Head of caudate nucleus (tissue), 42 donors: ENCODE results near the gene RNF123.

ENCODE experiments used
- DNase-seq, 42 donors: peaks; one replicate each; pipeline versions ENCODE4 v3.0.0 to v3.0.0-alpha.2; 2020 to 2021; ENCODE audit warnings: mixed read lengths in 7 of 42
- intact Hi-C: fragments of 100-400 bp; cut with DNase I; formaldehyde crosslinking; loops from one replicate; pipeline ENCODE4 v1.15.0; 2022

Gene RNF123

DNA sequence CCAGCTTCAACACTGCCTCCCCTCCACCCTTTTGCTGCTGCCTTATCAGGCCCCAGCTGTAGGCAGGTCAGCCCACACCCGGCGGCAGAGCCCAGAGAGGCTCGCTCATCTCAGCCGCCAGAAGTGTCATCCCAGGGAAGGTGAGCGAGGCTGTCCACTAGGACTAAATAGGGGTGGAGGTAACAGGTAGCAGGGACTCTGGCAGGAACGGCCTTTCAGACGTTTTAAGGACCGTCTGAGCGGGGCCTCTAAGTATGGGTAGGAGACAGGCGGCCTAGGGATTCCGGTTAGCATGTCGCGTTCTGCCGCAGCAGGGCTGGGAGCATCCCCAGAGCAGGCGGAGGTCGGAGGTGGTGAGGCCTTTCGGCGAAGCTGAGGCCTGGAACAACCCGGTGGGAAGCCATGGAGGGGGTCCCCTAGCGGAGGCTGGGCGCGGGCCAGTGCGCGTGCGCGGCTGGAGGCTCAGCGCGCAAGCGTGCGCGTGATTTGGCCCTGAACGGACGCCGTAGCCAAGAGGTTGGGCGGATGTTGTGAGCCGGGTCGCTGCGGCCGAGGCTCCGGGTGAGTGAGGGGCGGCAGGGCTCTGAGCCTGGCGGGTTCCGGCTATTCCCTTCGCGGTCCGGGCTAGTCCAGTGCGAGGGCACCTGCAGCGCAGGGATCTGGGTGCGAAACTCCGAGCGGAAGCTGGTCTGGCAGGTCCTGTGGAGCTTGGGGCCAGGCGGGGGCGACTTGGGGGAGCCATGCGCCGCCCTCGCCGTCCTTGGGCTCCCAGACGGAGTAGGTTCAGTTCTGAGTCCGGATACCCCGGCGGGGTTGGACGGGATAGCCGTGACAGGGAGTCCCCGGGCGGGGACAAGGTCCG, at the start of gene RNF123, which contains the start of gene MST1:
Gene RNF123, plus strand, starts transcription at position 512 of the 862 bp plus-strand sequence. CDS start 1,609 bp downstream, outside the sequence.
Gene MST1, minus strand, starts transcription at position 429 of the 862 bp plus-strand sequence. CDS start 783 bp downstream, outside the sequence.
- intact Hi-C loops: no loop called here
- peak; percentile 45 to 95 (median 85) for DNase-seq

DNA sequence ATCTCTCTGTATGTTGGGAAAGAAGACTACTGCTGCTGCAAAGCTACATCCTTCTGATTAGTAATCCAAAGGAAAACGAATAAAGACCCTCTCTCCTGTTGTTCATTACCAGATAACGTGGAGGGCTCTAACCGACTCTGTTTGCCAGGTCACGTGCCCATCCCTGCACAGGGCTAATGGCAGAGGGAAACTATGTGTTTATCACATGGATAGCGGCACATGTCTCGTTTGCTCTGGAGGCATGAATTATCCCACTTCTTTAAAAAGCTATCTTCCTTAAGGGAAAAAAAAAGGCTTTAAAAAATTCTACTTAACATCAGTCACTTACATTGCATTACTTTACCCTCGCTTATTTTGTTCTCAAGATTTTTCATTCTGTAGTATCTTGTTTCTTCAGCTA, 48.1 kb upstream of the RNF123 start:
- intact Hi-C loops: no loop called here

DNA sequence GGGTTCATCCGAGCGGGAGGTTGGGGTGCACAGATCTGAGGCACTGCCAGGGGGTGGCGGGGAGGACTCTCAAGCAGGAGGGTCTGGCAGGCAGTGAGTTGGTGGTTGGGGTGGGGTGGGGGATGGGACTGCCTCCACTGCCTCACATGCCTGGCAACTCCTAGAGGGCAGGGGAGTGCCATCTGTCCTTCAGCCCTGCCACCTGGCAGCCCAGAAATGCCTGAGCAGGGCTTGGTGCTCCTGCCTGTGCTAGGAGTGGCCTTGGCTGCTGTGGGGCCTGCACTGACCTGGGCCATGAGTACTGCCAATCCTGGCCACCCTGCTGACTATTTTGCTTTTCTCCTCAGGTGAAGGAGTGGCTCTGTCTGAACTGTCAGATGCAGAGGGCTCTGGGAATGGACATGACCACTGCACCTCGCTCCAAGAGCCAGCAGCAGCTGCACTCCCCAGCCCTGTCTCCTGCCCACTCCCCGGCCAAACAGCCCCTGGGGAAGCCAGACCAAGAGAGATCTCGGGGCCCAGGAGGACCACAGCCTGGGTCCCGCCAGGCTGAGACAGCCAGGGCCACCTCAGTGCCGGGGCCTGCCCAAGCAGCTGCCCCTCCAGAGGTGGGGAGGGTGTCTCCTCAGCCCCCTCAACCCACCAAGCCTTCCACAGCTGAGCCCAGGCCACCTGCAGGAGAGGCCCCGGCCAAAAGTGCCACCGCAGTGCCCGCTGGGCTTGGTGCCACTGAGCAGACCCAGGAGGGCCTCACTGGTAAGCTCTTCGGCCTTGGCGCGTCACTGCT, 47.2 kb upstream of the RNF123 start:
- intact Hi-C loops: no loop called here
- no peak for DNase-seq

More for the DNA sequence above, 48.1 kb upstream of the RNF123 start:
- DNase-seq: peak in 11 of 42 donors; percentile 21 to 65 (median 42)

DNA sequence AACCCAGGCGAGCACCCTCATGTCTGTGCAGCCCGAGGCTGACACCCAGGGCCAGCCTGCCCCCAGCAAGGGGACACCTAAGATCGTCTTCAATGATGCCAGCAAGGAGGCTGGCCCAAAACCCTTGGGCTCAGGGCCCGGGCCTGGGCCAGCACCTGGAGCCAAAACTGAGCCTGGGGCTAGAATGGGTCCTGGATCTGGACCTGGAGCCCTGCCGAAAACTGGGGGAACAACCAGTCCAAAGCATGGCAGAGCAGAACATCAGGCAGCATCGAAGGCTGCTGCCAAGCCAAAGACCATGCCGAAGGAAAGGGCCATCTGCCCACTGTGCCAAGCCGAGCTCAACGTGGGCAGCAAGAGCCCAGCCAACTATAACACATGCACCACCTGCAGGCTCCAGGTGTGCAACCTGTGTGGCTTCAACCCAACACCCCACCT, 46.6 kb upstream of the RNF123 start:
- DNase-seq: no peak
- intact Hi-C loops: no loop called here

DNA sequence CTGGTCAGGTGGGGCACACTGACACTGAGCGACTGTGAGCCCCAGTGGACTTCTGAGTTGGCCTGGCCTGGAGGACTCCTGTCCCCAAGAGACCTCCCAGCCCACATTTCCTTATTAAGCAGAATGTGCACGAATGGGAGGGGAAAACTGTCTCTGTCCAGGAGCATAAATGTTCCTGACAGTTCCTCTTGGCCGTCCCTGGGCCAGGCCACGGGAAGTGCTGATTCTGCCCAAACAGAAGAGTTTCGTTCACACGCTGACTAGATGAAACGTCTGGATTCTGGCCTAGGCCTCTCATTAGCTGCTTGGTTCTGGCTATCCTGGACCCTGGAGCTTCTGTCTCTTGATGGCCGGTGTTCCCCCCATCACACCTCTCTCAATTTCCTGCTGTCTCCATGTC, 44.7 kb upstream of the RNF123 start:
- no peak for DNase-seq
- intact Hi-C loops: no loop called here

- intact Hi-C loops: no loop called here
These were observed 43.1 kb upstream of the RNF123 start for GRCh38 chr3:49646236-49646635.

DNA sequence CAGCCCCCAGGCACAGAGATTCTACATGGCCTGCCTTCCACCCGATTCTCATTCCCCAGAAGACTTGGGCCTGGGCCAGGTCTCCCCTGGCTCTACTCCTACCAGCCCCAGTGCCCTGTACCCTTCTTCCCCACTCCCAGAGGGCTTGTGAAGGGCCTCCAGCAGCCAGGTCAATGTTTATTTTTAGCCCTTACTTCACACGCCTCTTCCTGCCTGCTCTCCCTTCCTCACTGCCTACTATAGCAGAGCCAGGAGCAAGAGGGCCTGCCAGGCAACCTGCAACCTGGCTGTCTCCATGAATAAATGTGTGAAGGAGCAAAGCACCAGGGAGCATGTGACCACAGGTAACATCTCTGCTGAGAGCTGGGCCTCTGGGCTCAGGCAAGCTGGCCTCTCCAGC, 41.6 kb upstream of the RNF123 start:
- intact Hi-C loops: no loop called here
- peak in 1 of 42 donors; percentile 56 for DNase-seq

More at GRCh38 chr3:49646236-49646635, 43.1 kb upstream of the RNF123 start:
- no peak for DNase-seq

DNA sequence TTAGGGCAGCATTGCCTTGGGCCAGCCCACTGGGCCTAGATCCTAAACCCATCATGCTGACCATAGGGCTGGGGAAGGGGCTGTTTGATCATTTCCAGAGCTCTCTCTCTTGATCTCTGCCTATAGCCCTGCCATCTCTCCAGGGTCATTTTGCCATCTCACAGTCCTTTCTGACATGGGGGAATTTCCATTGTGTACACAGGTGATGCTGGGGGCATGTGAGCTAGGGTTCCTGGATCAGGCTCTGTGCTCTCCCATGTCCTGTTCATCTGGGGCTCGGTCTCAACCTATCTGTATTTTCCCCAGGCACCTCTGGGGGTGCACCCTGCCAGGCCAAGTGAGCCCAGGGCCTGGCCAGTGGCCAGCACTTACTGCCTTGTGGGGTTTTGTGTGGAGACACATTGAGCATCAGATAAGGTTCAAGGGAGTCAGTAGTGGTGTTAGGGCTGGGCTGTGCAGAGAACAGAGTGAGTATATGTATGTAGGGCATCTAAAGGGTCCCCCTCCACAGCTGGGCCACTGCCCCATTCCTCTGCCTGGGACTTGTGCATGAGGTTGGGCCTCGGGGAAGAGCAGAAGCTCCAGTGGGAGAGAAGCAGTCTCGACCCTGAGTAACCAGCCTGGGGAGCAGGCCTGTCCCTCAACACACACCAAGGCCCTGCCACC, 40.9 kb upstream of the RNF123 start:
- intact Hi-C loops: no loop called here
- DNase-seq: no peak

DNA sequence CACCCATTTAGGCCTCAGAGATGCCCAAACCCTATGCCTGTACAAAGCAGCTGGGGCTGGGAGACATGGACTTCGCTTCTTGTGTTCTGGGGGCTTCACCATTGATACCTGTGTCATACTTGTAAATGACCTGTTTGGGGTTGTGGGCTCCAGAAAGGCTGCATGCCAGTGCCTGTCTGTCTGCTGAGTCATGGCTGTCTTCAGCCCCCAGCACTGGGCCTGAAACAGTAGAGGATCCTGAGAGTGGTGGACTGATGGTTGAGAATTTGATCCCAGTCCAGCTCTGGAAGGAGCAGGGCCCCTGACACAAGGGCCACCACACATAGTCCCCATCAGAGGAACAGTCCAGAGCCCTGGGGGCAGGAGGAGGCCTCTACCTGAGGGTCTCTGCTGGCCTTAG, 39.8 kb upstream of the RNF123 start:
- DNase-seq: no peak
- intact Hi-C loops: no loop called here

- DNase-seq: no peak
- intact Hi-C loops: no loop called here
These were observed 39.2 kb upstream of the RNF123 start for GRCh38 chr3:49650177-49650576.

- intact Hi-C loops: no loop called here
- no peak for DNase-seq
These were observed 38.7 kb upstream of the RNF123 start for GRCh38 chr3:49650637-49651036.

DNA sequence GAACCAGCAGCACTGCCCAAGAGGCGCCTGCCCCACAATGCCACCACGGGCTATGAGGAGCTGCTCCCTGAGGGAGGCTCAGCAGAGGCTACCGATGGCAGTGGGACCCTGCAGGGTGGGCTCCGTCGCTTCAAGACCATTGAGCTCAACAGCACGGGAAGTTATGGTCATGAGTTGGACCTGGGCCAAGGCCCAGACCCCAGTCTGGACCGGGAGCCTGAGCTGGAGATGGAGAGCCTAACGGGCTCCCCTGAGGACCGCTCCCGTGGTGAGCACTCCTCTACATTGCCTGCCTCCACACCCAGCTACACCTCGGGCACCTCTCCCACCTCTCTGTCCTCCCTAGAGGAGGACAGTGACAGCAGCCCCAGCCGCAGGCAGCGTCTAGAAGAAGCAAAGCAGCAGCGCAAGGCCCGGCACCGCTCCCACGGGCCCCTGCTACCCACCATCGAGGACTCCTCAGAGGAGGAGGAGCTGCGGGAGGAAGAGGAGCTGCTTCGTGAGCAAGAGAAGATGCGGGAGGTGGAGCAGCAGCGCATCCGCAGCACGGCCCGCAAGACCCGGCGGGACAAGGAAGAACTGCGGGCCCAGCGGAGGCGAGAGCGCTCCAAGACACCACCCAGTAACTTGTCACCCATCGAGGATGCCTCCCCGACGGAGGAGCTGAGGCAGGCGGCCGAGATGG, 37.0 kb upstream of the RNF123 start:
- intact Hi-C loops: no loop called here
- DNase-seq: no peak

DNA sequence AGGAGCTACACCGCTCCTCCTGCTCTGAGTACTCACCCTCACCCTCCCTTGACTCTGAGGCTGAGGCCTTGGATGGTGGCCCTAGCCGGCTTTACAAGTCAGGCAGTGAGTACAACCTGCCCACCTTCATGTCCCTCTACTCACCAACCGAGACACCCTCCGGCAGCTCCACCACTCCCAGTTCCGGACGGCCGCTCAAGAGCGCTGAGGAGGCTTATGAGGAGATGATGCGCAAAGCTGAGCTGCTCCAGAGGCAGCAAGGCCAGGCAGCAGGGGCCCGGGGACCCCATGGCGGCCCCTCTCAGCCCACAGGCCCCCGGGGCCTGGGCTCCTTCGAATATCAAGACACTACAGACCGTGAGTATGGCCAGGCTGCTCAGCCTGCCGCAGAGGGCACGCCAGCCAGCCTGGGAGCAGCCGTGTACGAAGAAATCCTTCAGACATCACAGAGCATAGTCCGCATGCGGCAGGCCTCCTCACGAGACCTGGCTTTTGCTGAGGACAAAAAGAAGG, 36.4 kb upstream of the RNF123 start:
- intact Hi-C loops: no loop called here

DNA sequence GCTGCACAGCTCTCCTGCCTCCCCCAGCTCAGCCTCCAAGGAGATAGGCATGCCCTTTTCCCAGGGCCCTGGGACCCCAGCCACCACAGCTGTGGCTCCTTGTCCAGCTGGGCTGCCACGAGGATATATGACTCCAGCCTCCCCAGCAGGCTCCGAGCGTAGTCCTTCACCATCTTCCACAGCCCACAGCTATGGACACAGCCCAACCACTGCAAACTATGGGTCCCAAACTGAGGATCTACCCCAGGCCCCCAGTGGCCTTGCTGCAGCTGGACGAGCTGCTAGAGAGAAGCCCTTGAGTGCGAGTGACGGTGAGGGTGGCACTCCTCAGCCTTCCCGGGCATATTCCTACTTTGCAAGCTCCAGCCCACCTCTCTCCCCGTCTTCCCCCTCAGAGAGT, 35.7 kb upstream of the RNF123 start:
- intact Hi-C loops: no loop called here
- no peak for DNase-seq

More for the DNA sequence above, 36.4 kb upstream of the RNF123 start:
- DNase-seq: no peak

- intact Hi-C loops: no loop called here
- no peak for DNase-seq
These were observed 35.1 kb upstream of the RNF123 start for GRCh38 chr3:49654176-49654825.

DNA sequence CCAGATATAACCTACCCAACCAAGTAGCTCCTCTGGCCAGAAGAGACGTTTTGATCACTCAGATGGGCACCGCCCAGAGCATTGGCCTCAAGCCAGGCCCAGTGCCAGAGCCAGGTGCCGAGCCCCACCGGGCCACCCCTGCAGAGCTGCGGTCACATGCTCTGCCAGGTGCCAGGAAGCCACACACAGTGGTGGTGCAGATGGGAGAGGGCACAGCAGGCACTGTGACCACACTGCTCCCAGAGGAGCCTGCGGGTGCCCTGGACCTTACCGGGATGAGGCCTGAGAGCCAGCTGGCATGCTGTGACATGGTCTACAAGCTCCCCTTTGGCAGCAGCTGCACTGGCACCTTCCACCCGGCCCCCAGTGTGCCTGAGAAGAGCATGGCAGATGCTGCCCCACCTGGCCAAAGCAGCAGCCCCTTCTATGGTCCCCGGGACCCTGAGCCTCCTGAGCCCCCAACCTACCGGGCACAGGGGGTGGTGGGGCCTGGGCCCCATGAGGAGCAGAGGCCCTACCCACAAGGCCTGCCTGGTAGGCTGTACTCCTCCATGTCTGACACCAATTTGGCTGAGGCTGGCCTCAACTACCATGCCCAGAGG, 34.3 kb upstream of the RNF123 start:
- no peak for DNase-seq
- intact Hi-C loops: no loop called here

DNA sequence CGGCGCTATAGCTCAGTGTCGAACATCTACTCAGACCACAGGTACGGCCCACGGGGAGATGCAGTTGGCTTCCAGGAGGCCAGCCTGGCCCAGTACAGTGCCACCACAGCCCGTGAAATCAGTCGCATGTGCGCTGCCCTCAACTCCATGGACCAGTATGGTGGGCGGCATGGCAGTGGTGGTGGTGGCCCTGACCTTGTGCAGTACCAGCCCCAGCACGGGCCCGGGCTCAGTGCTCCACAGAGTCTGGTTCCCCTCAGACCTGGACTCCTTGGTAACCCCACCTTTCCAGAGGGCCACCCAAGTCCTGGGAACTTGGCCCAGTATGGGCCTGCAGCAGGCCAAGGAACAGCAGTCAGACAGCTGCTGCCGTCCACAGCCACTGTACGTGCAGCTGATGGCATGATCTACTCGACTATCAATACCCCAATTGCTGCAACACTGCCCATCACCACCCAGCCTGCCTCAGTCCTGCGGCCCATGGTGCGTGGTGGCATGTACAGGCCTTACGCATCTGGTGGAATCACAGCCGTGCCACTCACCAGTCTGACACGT, 33.5 kb upstream of the RNF123 start:
- intact Hi-C loops: no loop called here
- no peak for DNase-seq
